ENCODE results near the gene BICDL1.

GRCh38 chr12:119964929-119965328 is 24.1 kb upstream of the BICDL1 start:
- no peak for TF ChIP-seq CTCF (conservative IDR thresholded peaks at IDR 0.05; ENCODE audit: low read depth, low read length)
- no peak for TF ChIP-seq RCOR1 (IDR thresholded peaks at IDR 0.05; ENCODE audit: insufficient replicate concordance, low read length)
- no peak for TF ChIP-seq USF2 (IDR thresholded peaks at IDR 0.05; ENCODE audit: low read depth, low read length)
- TF ChIP-seq POLR2A (IDR thresholded peaks at IDR 0.05; ENCODE audit: low read depth, low read length), result no peak
- TF ChIP-seq RFX5 (IDR thresholded peaks at IDR 0.05; ENCODE audit: low read depth, low read length), result no peak
- TF ChIP-seq RAD21 (IDR thresholded peaks at IDR 0.05; ENCODE audit: low read length), result no peak
- TF ChIP-seq MAZ (IDR thresholded peaks at IDR 0.05; ENCODE audit: borderline replicate concordance, low read depth, low read length), result no peak
- TF ChIP-seq SMC3 (IDR thresholded peaks at IDR 0.05; ENCODE audit: low read depth, low read length), result no peak
- TF ChIP-seq MXI1 (IDR thresholded peaks at IDR 0.05; ENCODE audit: borderline replicate concordance, low read depth, low read length), result no peak

Data from IMR-90 (cell line).